IPS DF 4.7 (cell line): ENCODE measurements around the gene STK33.

Source experiments
- DNase-seq: peaks from one replicate; pipeline ENCODE4 v3.0.0-alpha.2; 2013; ENCODE audit warnings: low spot score; ENCODE audit errors: extremely low read depth

STK33 gene

DNA sequence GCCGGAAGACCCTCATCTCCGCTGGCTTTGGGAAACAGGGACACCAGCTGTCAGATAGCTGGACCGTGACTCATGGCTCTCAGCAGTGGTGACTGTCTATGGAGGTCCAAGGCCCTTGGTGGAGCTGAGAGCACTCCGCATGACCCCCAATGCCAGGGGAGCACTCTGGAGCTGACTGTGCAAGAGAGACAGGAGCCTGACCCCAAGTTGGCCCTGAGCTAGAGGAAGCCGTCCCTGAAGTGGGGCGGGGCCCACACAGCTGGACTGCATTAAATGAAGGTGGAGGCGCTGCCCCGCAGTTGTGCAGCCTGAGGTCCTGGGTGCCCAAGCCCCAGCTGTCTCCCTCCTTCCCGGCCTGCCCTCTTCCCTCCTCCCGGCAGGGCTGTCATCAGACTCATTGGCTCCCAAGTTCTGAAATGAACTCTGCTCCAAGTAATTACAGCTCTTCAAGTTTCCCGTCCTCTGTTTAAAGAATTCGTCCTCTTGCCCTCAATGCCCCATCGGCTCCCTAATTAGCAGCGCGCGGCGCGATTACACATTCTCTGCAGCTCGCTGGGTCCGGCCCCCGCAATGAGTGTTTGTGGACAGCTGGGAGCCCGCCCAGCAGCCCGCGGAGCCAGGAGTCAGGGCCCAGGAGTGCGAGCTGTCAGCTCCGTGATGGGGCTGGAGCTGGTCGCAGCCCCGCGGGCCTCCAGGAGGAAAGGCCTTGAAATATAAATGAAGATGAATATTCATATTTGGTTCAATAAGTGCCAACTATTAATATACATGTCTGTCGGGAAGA, 237.1 kb downstream of the STK33 start:
- DNase-seq = no peak

DNA sequence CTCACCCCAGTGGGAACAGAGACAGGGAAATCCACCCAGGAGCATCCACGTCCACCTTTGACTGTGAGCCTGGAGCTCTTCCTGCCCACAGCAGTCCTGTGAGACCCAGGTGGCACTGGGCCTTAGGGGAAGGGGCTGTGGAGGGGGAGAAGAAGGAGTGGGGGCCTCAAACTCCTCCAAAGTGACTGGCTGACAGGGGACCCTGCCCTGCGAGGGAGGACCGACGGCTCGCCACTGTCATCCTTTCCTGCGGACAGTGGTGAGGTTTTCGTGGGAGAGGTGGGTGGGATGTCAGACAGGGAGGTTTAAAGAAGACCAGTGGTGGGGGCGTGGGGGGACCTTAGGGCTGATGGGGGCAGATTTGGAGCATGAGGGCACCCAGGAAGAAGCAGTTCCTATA, 237.8 kb downstream of the STK33 start:
- no peak for DNase-seq

GRCh38 chr11:8355416-8355742, 238.6 kb downstream of the STK33 start:
- DNase-seq = no peak

DNA sequence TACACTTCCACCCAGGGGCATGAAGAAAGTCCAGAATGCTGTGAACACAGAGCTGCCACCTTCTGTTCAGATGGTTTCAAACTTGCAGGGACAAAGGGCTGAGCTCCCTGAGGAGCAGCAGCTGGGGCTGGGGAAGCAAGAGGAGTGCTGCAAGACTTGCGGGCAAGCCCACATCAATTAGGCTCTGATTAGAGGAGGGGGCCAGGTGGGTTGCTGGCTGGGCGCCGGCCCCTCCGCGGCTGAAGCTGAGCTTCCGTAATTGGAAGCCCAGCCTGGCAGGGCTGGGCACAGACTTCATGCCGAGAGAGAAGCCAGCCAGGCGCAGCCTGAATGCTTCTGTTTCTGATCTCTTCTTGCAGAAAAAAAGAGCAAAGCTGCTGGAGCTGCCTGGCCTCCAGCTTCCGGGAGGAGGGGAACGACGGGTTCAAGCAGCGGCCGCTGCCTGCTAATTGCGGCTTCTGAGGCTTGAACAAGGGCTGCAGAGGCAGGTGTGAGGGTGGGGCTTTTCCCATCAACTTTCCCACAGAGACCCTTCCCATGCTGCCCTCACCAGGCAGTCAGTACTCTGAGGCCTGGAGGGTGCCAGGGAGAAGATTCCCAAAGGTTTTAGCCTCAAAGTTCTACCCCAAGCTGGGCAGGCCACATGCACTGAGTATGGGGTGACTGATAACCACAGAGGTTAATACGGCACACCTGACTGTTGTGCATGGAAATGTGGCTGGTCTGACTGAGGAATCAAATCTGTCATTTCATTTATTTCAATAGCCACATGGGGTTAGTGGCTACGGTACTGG, 239.2 kb downstream of the STK33 start:
- DNase-seq = no peak

- DNase-seq = no peak
These were observed 241.0 kb downstream of the STK33 start for GRCh38 chr11:8352876-8353505.

DNA sequence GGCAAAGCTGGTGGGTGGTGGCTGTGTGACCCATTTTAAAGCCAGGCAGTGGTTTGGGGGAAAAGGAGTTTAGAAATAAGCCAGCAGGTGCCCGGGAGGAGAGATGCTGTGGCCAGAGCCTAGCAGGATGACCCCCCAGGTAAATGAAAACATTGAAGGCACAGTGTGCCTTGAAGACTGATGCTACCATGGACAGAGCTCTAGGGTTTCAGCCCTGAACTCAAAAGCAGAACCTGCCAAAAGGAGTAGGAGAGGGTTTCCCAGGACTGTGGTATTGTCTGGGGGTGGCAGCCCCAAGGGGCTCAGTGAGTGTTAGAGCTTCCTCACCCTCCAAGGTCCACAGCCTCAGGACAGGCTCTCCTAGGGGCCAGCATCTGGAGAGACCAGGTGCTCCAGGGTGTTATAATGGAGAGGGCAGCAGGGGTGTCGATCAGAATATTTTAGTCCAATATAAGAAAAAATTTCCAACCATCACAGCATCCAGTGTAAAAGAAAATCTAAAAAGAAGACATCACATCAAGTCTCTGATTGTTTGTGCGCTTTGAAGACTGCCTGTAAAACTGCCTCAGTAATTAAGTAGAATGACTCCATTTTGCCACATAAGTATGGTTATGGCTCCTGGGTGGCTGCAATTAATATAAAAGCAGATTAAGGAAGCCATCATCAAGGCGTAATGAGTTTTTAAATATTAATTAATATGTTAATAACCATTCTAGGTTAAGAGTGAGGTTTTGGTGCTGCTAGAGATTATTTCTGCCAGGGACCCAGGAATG, 241.7 kb downstream of the STK33 start:
- DNase-seq = no peak

DNA sequence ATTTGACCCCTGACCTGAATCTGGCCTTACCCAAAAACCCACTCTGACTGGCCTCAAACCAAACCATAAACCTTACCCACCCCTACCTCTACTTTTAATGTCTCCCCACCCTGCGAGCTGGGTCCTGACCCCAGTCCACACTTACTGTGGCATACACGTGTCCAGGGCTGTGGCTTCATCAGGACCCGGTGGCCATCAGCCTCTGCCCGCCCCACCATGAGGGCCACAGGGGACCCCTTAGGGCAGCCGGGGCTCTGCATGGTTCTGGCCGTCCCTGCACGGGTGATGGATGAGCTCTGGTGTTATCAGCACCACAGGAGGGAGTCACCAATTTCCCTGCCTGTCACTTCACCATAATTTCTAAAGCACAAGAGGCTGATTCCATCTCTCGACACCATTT, 242.8 kb downstream of the STK33 start:
- DNase-seq = no peak

DNA sequence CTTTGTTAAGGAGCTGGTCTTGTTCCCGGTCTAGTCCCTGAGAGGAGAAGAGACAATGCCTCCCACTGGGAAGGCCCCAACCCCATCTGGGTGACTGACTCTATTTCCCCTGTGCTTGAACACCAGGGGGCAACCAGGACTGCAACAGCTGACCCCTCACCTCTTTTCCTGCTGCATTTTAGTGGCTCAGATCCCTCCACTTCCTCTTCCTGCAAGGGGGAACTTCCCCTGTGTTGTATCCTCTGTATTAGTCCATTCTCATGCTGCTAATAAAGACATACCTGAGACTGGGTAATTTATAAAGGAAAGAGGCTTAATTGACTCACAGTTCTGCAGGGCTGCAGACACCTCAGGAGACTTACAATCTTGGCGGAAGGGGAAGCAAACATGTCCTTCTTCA, 246.1 kb downstream of the STK33 start:
- DNase-seq = no peak

- DNase-seq = no peak
These were observed 247.8 kb downstream of the STK33 start for GRCh38 chr11:8346157-8346755.

- DNase-seq = no peak
These were observed 248.8 kb downstream of the STK33 start for GRCh38 chr11:8345179-8345578.

DNA sequence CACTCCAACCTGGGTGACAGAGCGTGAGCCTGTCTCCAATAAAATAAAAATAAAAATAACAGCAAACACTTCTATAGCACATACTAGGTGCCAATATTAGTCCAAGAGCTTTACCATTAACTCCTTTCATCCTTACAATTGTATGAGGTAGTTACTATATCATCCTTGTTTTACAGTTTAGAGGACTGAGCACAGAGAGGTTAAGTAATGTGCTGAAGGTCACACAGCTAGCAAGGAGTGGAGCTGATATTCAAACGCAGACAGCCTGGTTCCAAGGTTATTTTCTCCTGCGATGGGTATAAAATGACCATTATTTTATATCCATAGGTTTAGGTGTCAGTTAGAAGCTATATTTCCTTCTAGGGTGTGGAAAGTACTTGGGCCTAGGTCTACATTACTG, 249.7 kb downstream of the STK33 start:
- no peak for DNase-seq

GRCh38 chr11:8342821-8343681, 251.0 kb downstream of the STK33 start:
- DNase-seq = no peak

DNA sequence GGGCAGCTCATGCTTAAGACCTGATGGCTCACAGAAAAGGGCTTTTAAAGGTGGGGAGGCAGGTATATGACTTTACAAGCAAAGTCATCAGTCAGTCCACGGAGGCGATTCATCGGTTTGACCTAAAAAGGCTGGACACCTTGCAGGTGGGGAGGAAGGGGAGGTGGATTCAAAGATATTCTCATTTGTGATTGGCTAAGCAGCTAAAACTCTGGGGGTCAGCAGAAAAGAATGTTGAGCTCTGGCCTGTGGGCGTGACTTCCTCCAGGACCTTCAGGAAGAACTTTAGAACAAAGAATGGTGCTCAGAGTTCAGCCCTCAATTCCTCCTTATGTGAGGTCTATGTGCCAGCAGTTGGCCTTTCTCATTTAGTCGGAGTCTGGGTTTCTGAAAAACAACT, 252.0 kb downstream of the STK33 start:
- no peak for DNase-seq
